CD4-positive, alpha-beta T cell (primary cell): Measurements from ENCODE around the gene ERC2. TPM values are rescaled to one million over a fixed set of nuclear protein-coding genes. Genes with fewer than 3 reads are reported as not detected.

Experiments used
- ATAC-seq: fragments of 200-7000 bp; cut with Tn5 transposase; one replicate; pipeline ENCODE4 v1.10.0; 2022; ENCODE audit warnings: mild to moderate bottlenecking; ENCODE audit not compliant: poor library complexity
- CTCF ChIA-PET: fragments of 350-600 bp; sonication (Branson Sonifier 250); formaldehyde crosslinking; loops from one replicate; lab custom pipeline; 2021; ENCODE audit warnings: antibody characterized with exemption, inconsistent platforms; lab: Charles Lee
- POLR2A ChIA-PET: fragments of 350-600 bp; sonication (Branson Sonifier 250); formaldehyde crosslinking; loops from one replicate; lab custom pipeline; 2021; ENCODE audit warnings: antibody characterized with exemption, inconsistent platforms; lab: Charles Lee
- DNase-seq, 14 experiments: peaks; one replicate each; pipeline ENCODE4 v3.0.0-alpha.2; 2013 to 2020; ENCODE audit warnings: mixed read lengths in 2 of 14
- H3K27ac ChIP-seq, 2 donors: one replicate each; pipeline versions ENCODE4 v1.5.1 to v1.7.0; 2013; ENCODE audit warnings: low read length in 2 of 2, low read depth in 1 of 2, mild to moderate bottlenecking in 1 of 2
- H3K27me3 ChIP-seq, 2 experiments: 1 replicate in 1 of 2; 2 replicates in 1 of 2; pipeline versions ENCODE4 v1.6.1 to v1.7.0; 2013; ENCODE audit warnings: low read length in 2 of 2, control low read depth in 1 of 2, mild to moderate bottlenecking in 1 of 2, moderate library complexity in 1 of 2; ENCODE audit not compliant: insufficient read depth in 2 of 2, control insufficient read depth in 1 of 2
- H3K36me3 ChIP-seq: one replicate; pipeline ENCODE4 v1.6.1; 2013; ENCODE audit warnings: low read length, control low read depth; ENCODE audit not compliant: insufficient read depth
- H3K4me1 ChIP-seq: one replicate; pipeline ENCODE4 v1.6.1; 2013; ENCODE audit warnings: low read length, control low read depth; ENCODE audit not compliant: insufficient read depth
- H3K4me3 ChIP-seq: one replicate; pipeline ENCODE4 v1.5.1; 2013; ENCODE audit warnings: mild to moderate bottlenecking, low read length, moderate library complexity
- H3K9me3 ChIP-seq, 2 experiments: 1 replicate in 1 of 2; 2 replicates in 1 of 2; pipeline versions ENCODE4 v1.6.1 to v1.7.0; 2013; ENCODE audit warnings: low read length in 2 of 2, mild to moderate bottlenecking in 2 of 2, control low read depth in 1 of 2, moderate library complexity in 1 of 2; ENCODE audit not compliant: control insufficient read depth in 1 of 2, insufficient read depth in 1 of 2
- H3K27ac Mint-ChIP-seq: one replicate; pipeline ENCODE4 v1.8.0; 2020; ENCODE audit warnings: mixed read lengths
- H3K27me3 Mint-ChIP-seq: one replicate; pipeline ENCODE4 v1.8.0; 2021; ENCODE audit warnings: mixed read lengths
- H3K36me3 Mint-ChIP-seq: one replicate; pipeline ENCODE4 v1.8.0; 2021; ENCODE audit warnings: low read depth, mixed read lengths
- H3K4me1 Mint-ChIP-seq: one replicate; pipeline ENCODE4 v1.8.0; 2021; ENCODE audit warnings: low read depth, mixed read lengths
- H3K4me3 Mint-ChIP-seq: one replicate; pipeline ENCODE4 v1.8.0; 2020; ENCODE audit warnings: mild to moderate bottlenecking, mixed read lengths
- H3K9me3 Mint-ChIP-seq: one replicate; pipeline ENCODE4 v1.8.0; 2020; ENCODE audit warnings: mixed read lengths
- intact Hi-C, 2 experiments: fragments of 100-400 bp; cut with DNase I in 1 of 2; cut with micrococcal nuclease in 1 of 2; formaldehyde crosslinking; loops; one replicate each; pipeline versions ENCODE4 v1.15.1 to v1.9.0; 2023 to 2025; cut with DNase I, micrococcal nuclease
- total RNA-seq, 174 experiments: library from RNA in 2 of 174; stranded (reverse) in 2 of 174; gene quantifications; one replicate each; pipeline ENCODE4 v1.2.3 and lab custom pipeline; 2021 to 2026
- TF ChIP-seq, protein P1 (sequence below): fragments of 200-600 bp; IDR thresholded peaks from one replicate; pipeline ENCODE4 v1.8.0; 2022; ENCODE audit warnings: antibody characterized with exemption, mild to moderate bottlenecking

Gene ERC2
- total RNA-seq, 2 experiments from 2014 or later: not detected

- Histone ChIP-seq H3K4me1 (no peaks in the 10 kb centered on the region), H3K4me3 (no peak overlapping the region), H3K36me3 (no peaks in the 10 kb centered on the region), H3K27ac (no peak overlapping the region), H3K9me3 (peaks cover 0 to 10% of the 10 kb centered on the region in 2 experiments), H3K27me3 (peaks cover 0 to 13% of the 10 kb centered on the region in 2 experiments)
- TF ChIP-seq, protein P1, sequence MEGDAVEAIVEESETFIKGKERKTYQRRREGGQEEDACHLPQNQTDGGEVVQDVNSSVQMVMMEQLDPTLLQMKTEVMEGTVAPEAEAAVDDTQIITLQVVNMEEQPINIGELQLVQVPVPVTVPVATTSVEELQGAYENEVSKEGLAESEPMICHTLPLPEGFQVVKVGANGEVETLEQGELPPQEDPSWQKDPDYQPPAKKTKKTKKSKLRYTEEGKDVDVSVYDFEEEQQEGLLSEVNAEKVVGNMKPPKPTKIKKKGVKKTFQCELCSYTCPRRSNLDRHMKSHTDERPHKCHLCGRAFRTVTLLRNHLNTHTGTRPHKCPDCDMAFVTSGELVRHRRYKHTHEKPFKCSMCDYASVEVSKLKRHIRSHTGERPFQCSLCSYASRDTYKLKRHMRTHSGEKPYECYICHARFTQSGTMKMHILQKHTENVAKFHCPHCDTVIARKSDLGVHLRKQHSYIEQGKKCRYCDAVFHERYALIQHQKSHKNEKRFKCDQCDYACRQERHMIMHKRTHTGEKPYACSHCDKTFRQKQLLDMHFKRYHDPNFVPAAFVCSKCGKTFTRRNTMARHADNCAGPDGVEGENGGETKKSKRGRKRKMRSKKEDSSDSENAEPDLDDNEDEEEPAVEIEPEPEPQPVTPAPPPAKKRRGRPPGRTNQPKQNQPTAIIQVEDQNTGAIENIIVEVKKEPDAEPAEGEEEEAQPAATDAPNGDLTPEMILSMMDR: no peak
- no peak for ATAC-seq
- DNase-seq: no peak
- CTCF ChIA-PET: no interaction called here
- Mint-ChIP-seq H3K4me3 (no peak overlapping the region), H3K27ac (no peak overlapping the region), H3K27me3 (peaks cover 28% of the 10 kb centered on the region), H3K9me3 (no peaks in the 10 kb centered on the region), H3K4me1 (no peaks in the 10 kb centered on the region), H3K36me3 (no peaks in the 10 kb centered on the region)
- intact Hi-C loops: no loop called here
- POLR2A ChIA-PET: no interaction called here
Observed at GRCh38 chr3:55471084-55471483, 997.2 kb downstream of the ERC2 start.

DNA sequence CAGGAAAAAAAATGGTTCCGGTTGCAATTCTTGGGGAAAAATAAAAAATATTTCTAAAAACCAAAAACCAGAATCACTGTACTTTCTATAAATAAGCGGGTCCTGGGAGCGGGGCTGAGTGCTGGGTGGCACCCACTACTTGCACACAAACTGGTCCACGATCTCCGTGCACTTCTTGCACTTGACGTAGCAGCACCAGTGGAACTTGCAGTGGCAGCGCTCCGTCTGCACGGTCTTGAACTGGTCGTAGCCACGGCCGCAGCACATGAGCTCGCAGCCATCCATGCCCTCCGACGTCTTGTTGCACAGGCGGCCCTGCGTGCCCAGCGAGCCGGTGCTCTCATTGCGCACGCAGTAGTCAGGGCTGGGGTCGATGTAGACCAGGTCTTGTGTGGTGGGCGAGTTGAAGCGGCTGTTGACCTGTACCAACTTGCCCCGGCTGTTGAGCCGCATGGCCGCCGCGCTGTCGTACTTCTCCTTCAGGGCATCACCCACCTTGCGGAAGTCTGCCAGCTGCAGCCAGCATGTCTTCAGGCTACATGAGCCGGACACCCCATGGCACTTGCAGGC is 998.2 kb downstream of the ERC2 start:
- Mint-ChIP-seq H3K36me3 (no peaks in the 10 kb centered on the region), H3K4me1 (no peaks in the 10 kb centered on the region), H3K27me3 (peaks cover 22% of the 10 kb centered on the region), H3K9me3 (no peaks in the 10 kb centered on the region), H3K27ac (no peak overlapping the region), H3K4me3 (no peak overlapping the region)
- no peaks in the 10 kb centered on the region for H3K36me3 ChIP-seq
- H3K4me1 ChIP-seq: no peaks in the 10 kb centered on the region
- ChIA-PET POLR2A (no interaction called here), CTCF (no interaction called here)
- peaks cover 0 to 10% of the 10 kb centered on the region in 2 experiments for H3K9me3 ChIP-seq
- intact Hi-C loops: no loop called here
- peaks cover 0 to 9% of the 10 kb centered on the region in 2 experiments for H3K27me3 ChIP-seq
- TF ChIP-seq, protein P1: no peak
- DNase-seq: no peak
- no peak for ATAC-seq
- H3K27ac ChIP-seq: no peak overlapping the region
- H3K4me3 ChIP-seq: no peak overlapping the region

- intact Hi-C loops: no loop called here
- Histone ChIP-seq H3K4me3 (no peak overlapping the region), H3K27ac (no peak overlapping the region), H3K4me1 (no peaks in the 10 kb centered on the region), H3K36me3 (no peaks in the 10 kb centered on the region), H3K9me3 (peaks cover 0 to 10% of the 10 kb centered on the region in 2 experiments), H3K27me3 (peaks cover 0 to 6% of the 10 kb centered on the region in 2 experiments)
- H3K36me3 Mint-ChIP-seq: no peaks in the 10 kb centered on the region
- no peaks in the 10 kb centered on the region for H3K4me1 Mint-ChIP-seq
- CTCF ChIA-PET: no interaction called here
- no peak overlapping the region for H3K27ac Mint-ChIP-seq
- DNase-seq (no peak), ATAC-seq (no peak)
- TF ChIP-seq, protein P1: no peak
- H3K9me3 Mint-ChIP-seq: no peaks in the 10 kb centered on the region
- POLR2A ChIA-PET: no interaction called here
- H3K4me3 Mint-ChIP-seq: no peak overlapping the region
- H3K27me3 Mint-ChIP-seq: peaks cover 19% of the 10 kb centered on the region
Observed at GRCh38 chr3:55468251-55468650, 1000.0 kb downstream of the ERC2 start.
